Epithelial cell of alveolus of lung (primary cell): ENCODE data around the gene ZSCAN1. TPM values are rescaled to one million over a fixed set of nuclear protein-coding genes. Genes with fewer than 3 reads are reported as not detected.

Source experiments
- total RNA-seq: library from RNA; depleted of rRNA; stranded (reverse); fragments of >200 nt; gene quantifications from 2 replicates; pipeline ENCODE4 v1.2.1, GENCODE V29; 2015

The ZSCAN1 gene, protein sequence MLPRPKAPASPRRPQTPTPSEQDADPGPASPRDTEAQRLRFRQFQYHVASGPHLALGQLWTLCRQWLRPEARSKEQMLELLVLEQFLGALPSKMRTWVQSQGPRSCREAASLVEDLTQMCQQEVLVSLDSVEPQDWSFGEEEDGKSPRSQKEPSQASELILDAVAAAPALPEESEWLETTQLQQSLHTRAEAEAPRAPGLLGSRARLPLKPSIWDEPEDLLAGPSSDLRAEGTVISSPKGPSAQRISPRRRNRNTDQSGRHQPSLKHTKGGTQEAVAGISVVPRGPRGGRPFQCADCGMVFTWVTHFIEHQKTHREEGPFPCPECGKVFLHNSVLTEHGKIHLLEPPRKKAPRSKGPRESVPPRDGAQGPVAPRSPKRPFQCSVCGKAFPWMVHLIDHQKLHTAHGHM
- total RNA-seq = not detected in 2 replicates

DNA sequence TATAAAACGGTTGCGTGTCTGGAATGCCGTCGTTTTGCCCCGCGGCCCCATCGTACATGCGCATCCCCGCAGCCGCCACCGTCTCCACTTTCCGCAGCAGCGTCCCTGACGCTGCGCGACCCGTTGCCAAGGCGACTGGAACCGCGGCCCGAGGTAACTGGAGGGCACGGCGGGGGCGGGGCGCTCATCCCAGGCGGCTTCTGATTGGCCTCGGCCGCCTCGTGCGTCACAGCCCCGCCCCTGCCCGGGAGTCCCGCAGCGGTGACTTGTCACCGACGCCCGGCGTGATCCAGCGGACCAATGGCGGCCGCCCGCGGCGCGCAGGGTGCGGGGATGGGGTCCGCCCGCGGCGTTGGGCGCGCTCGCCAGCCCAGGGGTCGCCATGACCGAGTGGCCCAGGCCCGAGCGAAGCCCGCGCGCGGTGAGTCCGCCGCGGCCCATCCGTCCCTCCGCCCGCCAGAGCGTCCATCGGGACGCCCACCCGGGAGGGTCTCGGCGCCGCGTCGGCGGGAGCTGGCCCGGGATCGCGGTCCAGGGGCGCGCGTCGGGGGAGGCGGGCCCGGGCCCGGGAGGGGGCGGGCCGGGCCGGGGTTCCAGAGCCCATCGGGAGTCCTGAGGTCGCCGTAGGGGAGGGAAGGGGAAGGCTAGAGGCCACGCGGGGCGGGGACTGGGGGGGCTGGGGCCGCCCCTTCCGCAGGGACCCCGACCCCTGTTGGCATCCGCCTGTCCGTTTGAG, at the start of gene ZSCAN1:
Gene ZSCAN1, plus strand, starts transcription at position 285 of the 736 bp plus-strand sequence. CDS start 3,812 bp downstream, outside the sequence.

DNA sequence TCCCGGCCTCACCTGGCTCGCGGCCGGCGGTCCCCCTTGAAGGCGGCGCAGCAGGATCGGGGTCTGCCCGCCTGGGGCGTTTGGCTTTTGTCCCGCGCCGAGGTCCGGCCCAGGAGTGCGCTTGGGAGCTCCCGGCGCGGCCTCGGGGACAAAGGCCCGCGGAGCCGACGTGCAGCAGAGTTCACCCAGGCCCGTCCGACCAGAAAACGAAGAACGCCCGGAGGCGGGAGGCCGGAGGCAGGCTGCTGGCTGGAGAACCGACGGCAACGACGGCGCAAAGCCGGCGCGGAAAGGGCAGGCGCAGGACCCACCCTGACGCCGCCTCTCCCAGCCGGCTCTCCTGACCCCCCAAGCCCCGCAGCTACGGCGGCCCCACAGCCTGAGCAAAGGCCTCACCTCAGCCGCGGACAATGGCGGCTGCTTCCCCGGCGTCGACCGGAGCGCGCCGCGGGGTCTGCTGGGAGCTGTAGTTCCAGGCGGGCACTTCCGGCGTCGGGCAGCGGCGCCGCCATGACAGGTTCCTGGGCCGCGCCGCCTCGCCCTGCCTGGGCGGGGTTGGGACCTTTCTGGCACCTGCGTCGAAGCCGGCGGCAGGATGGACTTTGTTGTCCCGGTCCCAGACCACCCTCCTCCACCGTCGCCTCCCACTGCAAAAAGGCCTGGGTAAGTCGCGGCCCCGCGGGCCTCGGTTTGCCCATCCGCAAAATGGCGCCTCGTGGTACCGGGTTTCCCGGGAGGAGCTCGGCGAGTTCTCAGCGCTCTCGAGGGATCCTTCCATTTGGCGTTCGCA, 31.2 kb upstream of the ZSCAN1 start, which contains the start of gene ZNF606:
Gene ZNF606, minus strand, starts transcription at position 437 of the 790 bp plus-strand sequence. CDS start 1,501 bp downstream, outside the sequence.

DNA sequence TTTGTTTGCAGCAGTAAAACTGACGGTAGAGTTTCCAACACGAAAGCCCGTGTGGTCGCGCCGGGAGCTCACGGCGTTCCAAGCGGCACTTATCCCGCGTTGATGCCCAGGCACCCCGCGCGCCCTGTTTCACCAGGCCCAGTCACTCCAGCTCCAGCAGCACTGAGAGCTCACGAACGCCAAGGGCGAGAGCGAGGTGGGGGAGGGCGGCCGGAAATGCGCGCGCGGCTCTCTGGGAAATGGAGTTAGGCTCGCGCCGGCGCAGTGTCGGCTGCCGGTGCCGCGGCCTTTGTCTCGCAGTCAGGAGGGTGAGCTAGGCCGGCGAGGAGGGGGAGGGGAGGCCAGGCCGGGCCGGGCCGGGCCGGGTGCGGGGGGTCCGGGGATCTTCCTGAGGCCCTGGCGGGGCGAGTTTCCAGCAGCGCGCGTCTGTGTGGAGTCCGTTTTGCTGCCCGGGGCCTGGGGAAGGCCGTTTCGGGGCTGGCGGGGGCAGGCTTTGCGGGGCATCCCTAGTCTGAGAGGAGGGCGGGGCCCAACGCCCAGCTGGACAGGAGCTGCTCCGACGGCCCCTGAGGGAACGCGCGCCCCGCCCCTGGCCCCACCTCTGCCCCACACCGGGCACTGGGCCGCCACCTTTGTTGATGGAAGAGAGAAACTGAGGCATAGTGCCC, 25.3 kb downstream of the ZSCAN1 start, which contains the start of gene ZNF135:
Gene ZNF135, plus strand, starts transcription at position 280 of the 668 bp plus-strand sequence. CDS start 721 bp downstream, outside the sequence.

DNA sequence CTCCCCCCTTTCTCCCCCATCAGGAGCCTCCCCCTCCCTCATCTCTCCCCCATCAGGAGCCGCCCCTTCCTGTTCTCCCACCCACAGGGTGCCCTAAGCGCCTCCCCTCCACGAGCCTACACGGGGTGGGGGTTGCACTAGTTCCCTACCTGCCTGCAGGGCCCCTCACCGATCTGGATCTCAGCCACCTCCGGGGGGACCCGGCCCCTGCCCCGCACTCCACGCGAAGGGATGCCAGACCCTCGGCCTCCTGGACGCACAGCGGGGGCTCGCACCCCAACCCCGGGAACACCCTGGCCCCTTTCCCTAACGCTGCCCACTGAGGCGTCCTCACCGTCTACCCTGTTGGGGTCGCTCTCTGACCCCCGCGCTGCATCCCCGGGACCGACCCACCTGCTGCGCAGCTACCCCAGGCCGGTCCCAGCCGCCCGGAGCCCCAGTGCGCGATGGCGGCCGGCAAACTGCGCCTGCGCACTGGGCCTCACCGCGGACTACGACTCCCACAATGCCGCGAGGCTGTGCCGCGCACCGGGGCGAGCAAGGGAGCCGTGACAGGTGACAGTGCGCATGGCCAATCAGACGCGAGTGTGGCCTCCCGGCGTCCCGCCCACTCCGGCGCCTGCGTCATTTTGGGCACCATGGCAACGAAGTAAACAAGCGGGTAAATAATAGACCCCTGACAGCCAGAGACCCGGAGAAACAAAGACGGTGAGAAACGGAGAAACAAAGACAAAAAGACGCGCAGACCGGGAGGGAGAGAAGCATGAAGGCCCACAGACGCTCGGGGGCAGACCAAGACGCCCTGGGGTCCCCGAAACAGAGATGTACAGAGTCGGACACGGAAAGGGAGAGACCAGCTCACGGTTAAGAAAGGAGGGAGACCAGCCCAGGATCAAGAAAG, 64.2 kb downstream of the ZSCAN1 start, which contains the start of gene ZSCAN18:
Gene ZSCAN18, minus strand, starts transcription at position 451 of the 901 bp plus-strand sequence. CDS start 7,964 bp downstream, outside the sequence.

Other genes with a start within 250 kb of the ZSCAN1 start
- gene ZNF552, start 219.1 kb upstream of the ZSCAN1 start, total RNA-seq = 2.1 and 3.7 TPM in 2 replicates
- 8.3 and 15.6 TPM in 2 replicates for gene ZNF587B, start 203.7 kb upstream of the ZSCAN1 start, total RNA-seq
- 16.4 and 20.1 TPM in 2 replicates for gene ZNF587, start 184.2 kb upstream of the ZSCAN1 start, total RNA-seq
- 4.5 and 6.9 TPM in 2 replicates for gene ZNF814, start 145.0 kb upstream of the ZSCAN1 start, total RNA-seq
- 7.1 and 13.5 TPM in 2 replicates for gene ZNF417, start 117.4 kb upstream of the ZSCAN1 start, total RNA-seq
- 1.7 TPM in 2 replicates for gene ZNF418, start 98.6 kb upstream of the ZSCAN1 start, total RNA-seq
- gene ZNF256, start 86.3 kb upstream of the ZSCAN1 start, total RNA-seq = 4.1 and 5.6 TPM in 2 replicates
- not detected in 2 replicates for gene C19orf18, start 59.5 kb upstream of the ZSCAN1 start, total RNA-seq
- gene ZNF606, start 31.2 kb upstream of the ZSCAN1 start, total RNA-seq = 9.1 and 37.8 TPM in 2 replicates
- gene ZNF135, start 25.3 kb downstream of the ZSCAN1 start, total RNA-seq = 3.2 and 3.5 TPM in 2 replicates
- gene ZSCAN18, start 64.2 kb downstream of the ZSCAN1 start, total RNA-seq = 38.9 and 83.2 TPM in 2 replicates
- gene ZNF329, start 116.8 kb downstream of the ZSCAN1 start, total RNA-seq = 5.7 and 11.2 TPM in 2 replicates
- gene ZNF274, start 149.0 kb downstream of the ZSCAN1 start, total RNA-seq = 20.8 and 21.2 TPM in 2 replicates
- 27.8 and 37.7 TPM in 2 replicates for gene ZNF544, start 194.9 kb downstream of the ZSCAN1 start, total RNA-seq
- gene ZNF8, start 244.9 kb downstream of the ZSCAN1 start, total RNA-seq = 4.8 and 8.3 TPM in 2 replicates